HG03175 (cell line): ENCODE data around the gene IL21R.
"Not testable (repeated sequence)": the region's sequence is repeated elsewhere in the genome, so short reads cannot be mapped to it uniquely, and the experiment has no call there.

Experiments
- ATAC-seq: cut with Tn5 transposase; IDR thresholded peaks from one replicate; pipeline ENCODE4 v1.9.1; 2021; ENCODE audit warnings: mild to moderate bottlenecking, moderate library complexity; ENCODE audit not compliant: unreplicated experiment

Gene IL21R

DNA sequence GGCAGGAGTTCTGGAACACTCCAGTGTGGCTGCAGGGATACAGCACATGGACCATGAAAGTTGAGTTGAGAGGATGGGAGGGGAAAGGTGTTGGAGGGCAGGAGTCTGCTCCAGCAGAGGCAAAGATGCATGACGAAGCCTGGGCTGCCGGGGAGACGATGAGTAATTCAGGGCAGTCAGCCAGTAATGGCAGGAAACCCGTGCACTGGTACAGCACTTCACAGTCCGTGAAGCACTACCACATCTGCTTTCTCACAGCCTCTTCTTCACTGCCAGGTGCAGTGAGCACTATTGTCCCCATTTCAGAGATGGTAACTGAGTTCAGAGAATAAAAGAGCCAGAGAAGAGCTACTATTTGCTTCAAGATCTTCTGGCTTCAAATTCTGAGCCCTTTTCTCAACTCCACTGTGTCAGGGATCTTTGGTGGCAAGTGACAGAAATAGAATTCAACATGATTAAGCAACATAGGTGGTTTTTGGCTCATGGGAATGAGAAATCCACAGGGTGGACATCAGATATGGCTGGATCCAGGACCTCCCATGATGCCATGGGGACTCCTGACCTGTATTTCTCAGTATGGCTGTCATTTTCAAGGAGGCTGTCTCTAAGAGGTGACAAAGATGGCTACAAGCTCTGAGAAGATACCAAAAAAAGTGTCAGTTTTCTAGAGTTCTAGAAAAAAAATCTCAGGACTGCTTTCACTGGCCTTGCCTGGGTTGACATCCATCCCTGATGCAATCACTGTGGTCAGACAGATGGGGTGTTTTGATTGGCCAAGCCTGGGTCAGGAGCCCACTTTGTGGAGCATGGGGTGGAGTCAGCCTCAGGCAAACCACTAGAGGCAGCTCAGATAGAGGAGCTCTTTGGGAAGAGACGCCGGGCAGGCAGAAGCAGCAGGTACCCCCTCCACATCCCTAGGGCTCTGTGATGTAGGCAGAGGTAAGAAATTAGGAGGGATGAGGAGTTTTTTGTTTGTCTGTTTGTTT lies 24.7 kb downstream of the IL21R start:
- ATAC-seq, result peak; percentile 91

DNA sequence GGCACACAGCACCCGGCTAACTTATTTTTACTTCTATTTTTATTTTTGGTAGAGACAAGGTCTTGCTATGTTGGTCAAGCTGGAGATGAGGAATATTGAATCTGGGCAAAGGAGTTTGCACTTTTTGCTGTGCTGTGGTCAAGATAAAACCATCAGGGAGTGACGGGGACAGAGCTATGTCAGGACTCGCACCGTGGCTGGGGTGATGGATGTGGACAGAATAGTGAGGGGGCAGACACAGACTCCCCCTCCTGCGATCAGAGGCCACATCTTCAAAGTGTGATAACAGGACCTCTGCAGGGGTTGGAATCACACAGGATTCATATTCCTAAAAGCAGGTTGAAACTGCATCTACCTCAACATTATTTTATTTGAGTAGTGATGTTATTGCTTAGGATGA lies 25.6 kb downstream of the IL21R start:
- ATAC-seq, result no peak

DNA sequence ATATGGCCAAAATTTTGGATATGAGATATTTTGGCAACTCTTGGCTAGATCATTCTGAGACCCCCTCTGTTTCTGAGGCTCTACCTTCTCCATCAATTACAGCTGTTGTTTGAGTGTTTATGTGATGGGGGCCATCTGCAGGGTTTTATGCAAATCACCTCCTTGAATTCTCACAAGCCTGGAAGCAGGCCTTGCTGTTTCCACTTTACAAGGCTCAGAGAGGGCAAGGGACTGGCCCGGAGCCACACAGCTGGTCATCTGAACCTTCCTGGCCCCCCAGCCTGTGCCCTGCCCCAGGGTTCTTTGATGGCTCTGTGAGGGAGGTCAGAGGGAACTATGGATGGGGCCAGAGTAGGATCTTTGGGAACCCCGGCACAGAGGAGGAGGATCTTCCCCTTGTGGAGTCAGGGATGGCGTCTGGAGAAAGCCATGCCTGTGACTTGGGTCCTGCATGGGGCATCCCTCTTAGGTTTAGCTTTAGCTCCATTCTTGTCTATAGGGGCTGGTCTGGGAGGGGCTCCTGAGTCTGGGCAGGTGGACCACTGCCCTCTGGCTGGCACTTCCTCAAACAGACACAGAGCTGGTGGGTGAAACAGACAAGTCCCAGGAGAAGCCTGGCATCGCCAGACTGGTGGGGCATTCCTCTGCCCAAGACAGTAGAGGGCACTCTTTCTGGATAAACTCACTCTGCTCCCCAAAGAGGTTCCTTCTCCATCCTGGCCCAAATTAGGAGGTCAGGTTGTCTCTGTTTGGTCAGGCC lies 26.2 kb downstream of the IL21R start:
- no peak for ATAC-seq

DNA sequence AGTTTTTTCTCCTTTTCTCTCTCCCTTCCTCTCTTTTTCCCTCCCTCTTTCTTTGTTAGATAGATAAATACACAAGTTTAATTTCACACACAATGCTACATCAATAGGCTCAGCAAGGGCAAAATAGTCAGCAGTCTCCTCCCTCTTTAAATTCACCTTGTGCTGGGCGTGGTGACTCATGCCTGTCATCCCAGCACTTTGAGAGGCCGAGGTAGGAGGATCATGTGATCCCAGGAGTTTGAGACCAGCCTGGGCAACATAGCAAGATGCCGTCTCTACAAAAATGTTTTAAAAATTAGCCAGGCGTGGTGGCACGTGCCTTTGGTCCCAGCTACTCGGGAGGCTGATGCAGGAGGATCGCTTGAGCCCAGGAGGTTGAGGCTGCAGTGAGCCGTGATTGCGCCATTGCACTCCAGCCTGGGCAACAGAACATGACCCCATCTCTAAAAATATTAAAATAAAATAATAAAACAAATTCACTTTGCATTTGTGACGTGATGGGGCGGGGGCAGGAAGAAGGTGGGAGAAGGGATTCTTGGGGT lies 27.4 kb downstream of the IL21R start:
- no peak for ATAC-seq

DNA sequence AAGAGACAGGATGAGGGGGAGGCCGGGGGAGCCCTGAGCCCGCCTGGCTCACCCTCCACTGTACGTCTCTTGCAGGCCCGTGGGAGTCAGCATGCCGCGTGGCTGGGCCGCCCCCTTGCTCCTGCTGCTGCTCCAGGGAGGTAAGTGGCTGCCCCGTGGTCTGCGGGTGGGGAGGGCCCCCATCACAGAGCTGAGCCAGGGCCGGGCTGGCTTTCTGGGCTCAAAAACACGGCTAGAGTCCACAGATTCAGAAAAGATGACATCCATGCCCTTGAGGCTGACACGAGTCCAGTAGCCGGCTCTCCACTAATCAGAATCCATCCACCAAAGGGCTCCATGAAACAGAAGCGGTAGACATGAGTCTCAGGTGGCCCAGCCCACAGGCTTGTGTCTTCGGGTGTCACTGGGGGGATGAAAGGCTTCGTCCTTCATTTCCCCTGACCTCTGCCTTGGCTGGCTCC lies 28.0 kb downstream of the IL21R start:
- no peak for ATAC-seq

DNA sequence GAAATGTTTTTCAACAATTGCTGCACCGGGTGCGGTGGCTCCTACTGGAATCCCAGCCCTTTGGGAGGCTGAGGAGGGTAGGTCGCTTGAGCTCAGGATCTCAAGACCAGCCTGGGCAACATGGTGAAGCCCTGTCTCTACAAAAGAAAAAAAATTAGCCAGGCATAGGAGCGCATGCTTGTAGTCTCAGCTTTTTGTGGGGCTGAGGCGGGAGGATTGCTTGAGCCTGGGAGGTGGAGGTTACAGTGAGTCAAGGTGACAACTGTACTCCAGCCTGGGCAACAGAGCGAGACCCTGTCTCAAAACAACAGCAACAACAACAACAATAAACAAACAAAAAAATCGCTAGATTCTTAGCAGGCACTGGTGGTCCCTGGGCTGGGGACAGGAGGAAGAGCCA lies 28.5 kb downstream of the IL21R start:
- ATAC-seq, result no peak

DNA sequence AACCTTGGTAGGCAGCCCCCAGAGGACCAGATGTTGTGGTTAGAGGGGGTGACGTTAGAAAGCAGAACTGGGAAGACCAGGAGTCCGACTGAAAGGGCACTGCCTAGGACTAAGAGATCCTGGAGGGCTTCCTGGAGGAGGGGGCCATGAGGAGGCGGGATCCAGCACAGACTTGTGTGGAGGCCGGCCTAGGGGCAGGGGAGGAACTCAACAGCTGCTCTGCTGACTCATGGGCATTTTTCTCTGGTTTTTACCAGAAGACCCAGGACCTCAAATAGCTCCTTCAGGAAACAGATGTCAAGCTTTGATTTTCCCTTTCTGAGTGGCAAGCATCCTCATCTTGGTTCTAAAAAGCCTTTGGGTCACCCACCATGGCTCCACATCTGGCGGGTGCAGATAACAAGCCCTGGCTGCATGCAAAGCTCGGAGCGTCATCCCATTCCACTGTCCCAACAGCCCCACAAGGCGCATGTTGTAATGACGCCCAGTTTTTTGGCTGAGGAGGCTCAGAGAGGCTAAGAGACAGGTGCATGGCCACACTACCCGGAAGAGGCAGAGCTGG lies 29.0 kb downstream of the IL21R start:
- no peak for ATAC-seq

DNA sequence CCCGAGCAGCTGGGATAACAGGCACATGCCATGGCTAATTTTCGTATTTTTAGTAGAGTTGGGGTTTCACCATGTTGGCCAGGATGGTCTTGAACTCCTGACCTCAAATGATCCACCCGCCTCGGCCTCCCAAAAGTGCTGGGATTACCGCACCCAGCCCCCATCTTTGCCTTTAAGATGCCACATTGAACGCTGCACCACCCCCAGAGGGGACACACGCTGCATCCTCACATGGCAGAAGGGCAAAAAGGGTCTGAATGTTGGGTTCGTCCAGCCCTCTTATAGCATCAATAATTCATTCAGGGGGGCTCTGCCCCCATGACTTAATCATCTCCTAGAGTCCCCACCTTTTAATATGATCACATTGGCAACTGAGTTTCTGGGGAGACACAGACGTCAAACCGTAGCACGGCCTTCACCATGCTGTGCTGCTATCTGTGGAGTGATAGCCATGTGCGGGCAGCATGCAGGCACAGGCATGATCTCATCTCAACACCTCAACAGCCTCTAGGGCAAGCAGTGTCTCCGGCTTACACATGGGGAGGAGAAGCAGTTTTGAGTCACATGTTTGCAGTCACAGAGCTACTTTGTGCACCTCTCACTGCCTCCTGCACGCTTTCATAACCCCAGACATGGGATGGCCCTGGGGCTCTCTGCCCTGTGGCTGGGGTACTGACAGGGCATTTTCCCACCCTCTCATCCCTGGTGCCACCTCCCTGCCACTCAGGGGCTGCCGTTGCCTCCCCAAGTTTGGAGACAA lies 30.0 kb downstream of the IL21R start:
- ATAC-seq, result no peak

DNA sequence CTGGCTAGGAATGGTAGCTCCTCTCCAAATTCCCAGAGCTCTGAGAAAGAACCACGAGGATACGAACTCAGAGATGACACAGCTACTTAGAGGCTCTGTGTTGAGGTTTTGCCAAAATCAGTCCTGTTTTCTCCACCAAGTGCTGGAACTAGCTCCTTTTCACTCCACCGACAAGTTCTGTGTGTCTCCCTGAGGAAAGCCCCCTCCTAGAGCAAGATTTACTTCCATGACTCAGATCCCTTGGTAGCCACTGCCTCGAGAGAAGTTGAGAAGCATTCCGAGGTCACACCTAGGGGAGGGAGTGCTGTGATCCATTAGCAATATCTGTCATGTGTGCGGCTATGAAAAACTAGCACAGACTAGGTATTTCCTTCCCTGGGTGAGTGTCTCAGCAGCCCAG lies 30.6 kb downstream of the IL21R start:
- ATAC-seq, result no peak

DNA sequence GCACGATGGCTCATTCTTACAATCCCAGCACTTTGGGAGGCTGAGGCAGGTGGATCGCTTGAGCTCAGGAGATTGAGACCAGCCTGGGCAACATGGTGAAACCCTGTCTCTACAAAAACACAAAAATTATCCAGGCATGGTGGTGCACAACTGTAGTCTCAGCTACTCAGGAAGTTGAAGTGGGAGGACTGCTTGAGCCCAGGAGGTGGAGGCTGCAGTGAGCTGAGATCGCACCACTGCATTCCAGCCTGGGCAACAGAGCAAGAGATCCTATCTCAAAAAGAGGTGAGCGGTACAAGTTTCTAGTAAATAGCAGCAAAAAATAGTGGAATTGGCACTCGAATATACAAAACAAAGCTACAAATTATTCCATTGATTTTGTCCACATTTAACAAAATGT lies 31.2 kb downstream of the IL21R start:
- not testable (repeated sequence) for ATAC-seq

DNA sequence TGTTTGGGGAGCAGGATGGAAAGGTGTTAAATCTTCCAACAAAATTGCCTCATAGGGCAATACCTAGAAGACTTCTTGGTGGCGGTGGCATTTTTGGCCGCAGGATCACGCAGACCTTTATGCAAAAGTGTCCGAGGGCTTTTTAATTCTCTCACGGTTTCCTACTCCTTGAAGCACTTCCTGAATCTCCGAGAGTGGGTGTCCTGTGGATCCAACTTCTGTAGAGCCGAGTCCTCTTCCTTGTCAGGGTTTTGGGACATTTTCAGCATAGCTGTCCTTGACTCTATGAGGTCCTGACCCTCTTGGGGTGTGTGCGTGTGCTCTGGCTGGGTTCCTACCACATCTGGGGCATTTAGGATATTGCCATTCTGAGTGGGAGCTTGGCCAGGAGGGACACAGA lies 31.7 kb downstream of the IL21R start:
- no peak for ATAC-seq

DNA sequence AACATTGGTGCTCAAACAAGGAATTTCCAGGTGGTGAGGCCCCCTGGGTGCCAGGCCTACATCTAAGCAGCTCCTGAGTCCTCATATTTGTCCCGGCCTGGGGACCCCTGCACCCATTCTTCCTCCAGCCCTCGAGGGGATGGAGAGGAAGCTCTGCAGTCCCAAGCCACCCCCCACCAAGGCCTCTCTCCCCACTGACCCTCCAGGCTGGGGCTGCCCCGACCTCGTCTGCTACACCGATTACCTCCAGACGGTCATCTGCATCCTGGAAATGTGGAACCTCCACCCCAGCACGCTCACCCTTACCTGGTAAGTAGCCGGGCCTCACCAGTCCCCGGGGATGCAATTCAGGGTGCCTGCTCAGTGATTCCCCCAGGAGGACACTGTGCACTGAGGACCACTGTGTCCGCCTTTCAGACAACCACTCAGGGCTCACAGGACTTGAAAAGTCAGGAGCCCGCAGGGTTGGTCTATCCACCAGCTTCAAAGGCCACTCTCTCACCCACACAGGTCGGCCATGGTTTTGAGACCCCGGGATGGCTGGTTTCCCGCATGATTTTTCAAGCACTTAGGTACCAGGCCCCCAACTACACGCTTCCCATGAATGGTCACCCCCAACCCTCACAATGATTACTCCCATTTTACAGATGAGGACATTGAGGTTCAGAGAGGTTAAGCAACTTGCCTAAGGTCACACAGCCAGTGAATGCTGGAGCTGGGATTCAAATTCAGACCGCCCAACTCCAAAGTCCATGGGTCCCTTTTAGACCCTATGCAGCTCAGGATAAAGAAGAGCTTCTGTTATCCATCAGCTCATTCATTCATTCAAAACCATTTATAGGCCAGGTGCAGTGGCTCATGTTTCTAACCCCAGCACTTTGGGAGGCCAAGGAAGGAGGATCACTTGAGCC lies 32.4 kb downstream of the IL21R start:
- ATAC-seq, result no peak

DNA sequence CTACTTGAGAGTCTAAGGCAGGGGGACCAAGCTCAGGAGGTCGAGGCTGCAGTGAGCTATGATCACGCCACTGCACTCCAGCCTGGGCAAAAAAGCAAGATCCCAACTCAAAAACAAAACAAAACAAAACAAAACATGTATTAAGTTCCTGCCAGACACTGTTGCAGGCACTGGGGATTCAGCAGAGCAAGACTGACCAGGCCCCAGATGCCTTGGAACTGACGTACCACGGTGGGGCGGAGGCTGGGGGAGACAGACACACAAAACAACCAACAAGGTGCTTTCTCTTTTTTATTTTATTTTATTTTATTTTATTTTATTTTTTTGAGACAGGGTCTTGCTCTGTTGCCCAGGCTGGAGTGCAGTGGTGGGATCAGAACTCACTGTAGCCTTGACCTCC lies 33.2 kb downstream of the IL21R start:
- ATAC-seq, result not testable (repeated sequence)

DNA sequence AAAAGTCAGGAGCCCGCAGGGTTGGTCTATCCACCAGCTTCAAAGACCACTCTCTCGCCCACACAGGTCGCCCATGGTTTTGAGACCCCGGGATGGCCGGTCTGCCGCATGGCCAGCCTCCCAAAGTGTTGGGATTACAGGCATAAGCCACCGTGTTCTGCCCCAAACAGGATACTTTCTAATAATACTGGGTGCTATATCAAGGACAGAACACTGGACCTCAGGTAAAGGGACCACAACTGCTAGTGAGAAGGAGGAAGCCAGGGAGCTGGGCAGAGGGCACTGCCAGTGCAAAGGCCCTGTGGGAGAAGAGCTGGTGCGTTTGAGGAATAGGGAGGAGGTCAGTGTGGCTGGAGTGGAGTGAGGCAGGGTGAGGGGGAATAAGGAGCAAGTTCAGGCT lies 34.1 kb downstream of the IL21R start:
- ATAC-seq, result no peak

DNA sequence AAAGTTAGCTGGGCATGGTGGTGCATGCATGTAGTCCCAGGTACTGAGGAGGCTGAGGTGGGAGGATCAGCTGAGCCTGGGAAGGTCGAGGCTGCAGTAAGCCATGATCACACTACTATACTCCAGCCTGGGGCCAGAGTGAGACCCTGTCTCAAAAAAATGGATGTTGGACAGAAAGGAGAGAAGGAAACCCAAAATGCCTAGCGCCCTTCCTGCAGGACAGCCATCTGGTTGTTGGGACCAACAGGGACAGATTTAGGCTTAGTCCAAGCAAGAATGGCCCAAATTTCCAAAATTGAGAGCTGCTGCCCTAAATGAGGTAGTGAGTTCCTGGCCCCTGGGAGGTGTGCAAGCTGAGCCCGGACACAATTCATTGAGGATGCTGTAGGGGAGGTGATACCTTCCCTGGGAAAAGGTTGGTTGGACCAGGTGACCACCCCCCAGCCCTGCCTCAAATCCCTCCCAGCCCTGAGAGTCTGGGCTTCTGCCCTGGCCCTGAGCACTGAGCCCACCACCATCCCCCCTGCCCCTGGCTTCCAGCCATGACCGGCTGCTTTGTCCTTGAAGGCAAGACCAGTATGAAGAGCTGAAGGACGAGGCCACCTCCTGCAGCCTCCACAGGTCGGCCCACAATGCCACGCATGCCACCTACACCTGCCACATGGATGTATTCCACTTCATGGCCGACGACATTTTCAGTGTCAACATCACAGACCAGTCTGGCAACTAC lies 35.1 kb downstream of the IL21R start:
- ATAC-seq, result no peak

DNA sequence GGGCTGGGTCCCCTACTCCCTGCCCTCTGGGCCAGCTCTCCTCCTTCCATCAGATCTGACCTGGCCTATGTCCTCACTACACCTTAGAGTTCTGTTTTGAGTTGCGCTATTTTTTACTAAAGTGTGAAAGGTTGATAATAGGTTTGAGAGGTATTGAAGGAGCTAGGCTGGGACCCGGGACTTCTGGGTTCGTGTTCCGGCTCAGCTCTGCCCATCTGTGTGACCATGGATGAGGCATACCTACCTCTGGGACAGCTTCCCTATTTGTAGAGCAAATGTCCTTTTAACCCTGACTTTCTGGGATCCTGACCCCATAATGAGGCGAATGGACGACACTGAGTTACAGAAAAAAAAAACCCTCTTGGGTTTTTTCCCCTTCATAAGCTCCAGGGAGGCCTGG lies 36.0 kb downstream of the IL21R start:
- ATAC-seq, result no peak

DNA sequence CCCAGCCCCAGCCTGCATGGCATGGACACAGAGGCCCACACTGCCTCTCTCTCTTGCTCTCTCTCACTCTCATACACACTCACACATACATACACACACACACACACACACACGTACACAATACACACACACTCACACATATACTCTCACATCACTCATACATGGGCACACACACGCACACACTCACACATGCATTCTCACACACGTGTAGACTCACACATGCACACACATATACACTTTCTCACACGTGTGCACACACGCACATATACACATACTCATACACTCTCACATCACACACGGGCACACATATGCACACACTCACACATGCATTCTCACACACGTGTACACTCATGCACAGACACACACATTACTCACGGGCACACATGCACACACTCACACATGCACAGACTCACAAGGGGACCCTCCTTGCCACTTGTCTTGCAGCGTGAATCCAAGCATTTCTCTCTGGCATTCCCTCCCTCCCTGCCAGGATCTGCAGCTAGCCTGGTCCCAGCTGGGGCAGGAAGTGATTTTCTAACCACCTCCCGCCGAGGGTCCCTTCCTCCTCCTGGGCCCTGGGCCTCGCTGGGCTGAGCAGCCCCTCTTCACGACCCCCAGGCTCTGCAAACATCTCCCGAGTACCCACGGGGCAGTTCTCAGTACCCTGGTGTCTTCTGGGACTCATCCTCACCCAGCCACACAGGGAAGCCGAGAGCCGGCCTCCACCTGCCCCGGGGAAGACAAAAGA lies 37.5 kb downstream of the IL21R start:
- no peak for ATAC-seq

DNA sequence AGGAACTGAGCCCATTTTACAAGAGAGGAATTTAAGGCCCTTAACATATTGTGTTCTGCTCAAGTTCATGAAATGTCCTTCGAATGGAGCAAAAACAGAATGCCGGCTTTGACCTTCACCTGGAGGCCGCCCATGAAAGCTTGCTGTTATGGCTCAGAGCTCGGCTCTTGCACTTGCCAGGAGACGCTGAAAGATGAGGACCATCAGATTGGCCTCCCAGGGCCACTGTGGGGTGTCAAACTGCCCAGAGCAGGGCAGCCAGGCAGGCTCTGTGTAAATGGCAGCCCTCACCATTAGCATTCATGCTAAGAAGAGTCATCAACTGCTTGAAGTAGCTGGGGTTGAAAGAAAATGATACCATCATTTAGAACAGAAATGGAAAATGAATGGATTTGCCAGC lies 39.3 kb downstream of the IL21R start:
- ATAC-seq, result no peak
